Testis (tissue), 2 donors: ENCODE results near the gene HAO1.

Source experiments
- POLR2A ChIP-seq: fragments of 450-650 bp; IDR thresholded peaks from one replicate; pipeline ENCODE4 v1.6.1; 2017; ENCODE audit warnings: antibody characterized with exemption, mild to moderate bottlenecking, moderate library complexity
- TF ChIP-seq, protein P1 (sequence below), 3 experiments: fragments of 450-650 bp in 2 of 3; fragments of 200-600 bp in 1 of 3; sonication (generic) in 1 of 3; IDR thresholded peaks; one replicate each; pipeline ENCODE4 v1.5.1; 2016 to 2019; ENCODE audit warnings: antibody characterized with exemption in 3 of 3, mild to moderate bottlenecking in 2 of 3, moderate library complexity in 1 of 3

DNA sequence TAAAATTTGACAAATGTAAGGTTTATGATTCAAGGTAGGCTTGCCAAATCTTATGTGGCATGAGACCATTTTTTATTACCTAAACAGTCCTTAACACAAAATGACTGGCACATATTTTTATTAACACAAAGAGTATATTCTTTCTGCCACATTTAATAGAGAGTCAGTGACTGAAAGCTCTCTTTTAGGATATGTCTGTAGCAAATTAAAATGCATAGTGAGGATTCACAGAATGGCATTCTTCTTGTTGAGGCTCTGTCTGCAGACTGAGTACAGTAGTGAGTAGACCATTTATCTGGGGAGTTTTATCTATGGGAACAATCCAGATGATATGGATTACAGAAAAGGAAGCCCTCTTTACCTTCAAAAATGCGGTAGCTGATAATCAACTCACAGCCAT lies 56.5 kb downstream of the HAO1 start:
- no peak for TF ChIP-seq POLR2A
- TF ChIP-seq, protein P1, sequence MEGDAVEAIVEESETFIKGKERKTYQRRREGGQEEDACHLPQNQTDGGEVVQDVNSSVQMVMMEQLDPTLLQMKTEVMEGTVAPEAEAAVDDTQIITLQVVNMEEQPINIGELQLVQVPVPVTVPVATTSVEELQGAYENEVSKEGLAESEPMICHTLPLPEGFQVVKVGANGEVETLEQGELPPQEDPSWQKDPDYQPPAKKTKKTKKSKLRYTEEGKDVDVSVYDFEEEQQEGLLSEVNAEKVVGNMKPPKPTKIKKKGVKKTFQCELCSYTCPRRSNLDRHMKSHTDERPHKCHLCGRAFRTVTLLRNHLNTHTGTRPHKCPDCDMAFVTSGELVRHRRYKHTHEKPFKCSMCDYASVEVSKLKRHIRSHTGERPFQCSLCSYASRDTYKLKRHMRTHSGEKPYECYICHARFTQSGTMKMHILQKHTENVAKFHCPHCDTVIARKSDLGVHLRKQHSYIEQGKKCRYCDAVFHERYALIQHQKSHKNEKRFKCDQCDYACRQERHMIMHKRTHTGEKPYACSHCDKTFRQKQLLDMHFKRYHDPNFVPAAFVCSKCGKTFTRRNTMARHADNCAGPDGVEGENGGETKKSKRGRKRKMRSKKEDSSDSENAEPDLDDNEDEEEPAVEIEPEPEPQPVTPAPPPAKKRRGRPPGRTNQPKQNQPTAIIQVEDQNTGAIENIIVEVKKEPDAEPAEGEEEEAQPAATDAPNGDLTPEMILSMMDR (IDR thresholded peaks at IDR 0.05) = no peak
